Measurements from ENCODE around the gene NEGR1.

The NEGR1 gene

DNA sequence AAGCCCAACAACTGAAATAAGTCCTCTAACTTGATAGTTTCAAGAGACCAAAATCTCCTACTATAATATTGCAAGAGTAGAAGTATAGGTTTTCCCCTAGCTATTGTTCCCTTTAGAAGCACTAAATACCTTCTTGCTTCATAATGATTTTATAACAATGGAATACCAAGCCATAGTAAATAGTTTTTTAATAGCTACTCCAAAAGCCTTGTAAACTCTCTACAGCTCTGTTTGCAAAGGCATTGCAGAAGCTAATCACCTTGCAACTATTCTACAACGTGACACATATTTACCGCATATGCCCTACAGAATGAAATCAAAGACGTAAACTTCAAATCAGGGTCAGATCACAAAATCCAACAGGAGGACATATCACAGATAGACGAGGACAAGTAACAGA, 750.0 kb downstream of the NEGR1 start:
- DNase-seq = no peak

GRCh38 chr1:71526824-71527223, 755.5 kb downstream of the NEGR1 start:
- no peak for DNase-seq

DNA sequence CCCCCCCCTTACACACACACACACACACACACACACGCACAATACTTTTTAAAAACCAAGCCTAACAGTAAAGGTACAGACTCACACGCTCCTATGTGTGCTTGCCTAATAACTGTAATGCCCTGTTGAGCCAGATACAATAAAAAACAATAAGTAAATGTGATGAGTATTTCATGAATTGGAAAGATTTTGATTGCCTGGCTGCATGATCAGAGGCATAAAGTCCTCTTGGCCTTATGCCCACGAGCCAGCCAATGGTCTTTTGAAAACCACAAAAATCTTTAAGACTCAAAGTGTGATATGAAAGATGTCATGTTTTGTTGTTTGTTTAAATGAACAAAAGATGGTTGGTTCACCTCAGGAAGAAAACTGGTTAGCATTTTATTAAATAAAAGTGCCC, 759.6 kb downstream of the NEGR1 start:
- DNase-seq = no peak

DNA sequence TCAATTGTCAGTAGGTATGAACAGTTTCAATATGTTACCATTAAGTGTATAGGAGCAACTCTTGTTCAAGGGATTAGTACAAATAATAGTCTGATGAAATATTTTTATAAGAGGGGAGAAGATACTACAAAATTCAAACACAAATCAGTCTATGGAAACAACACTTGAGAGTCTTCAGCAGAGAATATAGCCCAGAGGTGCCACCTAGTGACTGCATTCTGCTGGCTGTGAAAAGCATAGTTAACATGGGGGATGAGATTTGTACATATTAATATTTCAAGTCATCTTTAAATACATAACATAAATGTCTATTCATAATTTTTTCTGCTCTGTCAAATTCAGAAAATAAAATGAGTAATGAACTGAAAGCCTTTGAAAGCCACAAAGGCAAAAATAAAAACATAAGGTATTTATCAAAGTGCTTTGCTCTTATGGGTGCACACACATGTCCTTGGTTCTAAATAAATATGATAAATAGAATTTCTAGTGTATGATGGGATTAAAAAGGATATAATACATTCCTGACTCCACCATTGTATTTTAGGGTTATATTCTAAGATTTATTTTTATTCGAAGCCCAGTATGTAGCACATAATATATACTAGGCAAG, 760.6 kb downstream of the NEGR1 start:
- DNase-seq = no peak

DNA sequence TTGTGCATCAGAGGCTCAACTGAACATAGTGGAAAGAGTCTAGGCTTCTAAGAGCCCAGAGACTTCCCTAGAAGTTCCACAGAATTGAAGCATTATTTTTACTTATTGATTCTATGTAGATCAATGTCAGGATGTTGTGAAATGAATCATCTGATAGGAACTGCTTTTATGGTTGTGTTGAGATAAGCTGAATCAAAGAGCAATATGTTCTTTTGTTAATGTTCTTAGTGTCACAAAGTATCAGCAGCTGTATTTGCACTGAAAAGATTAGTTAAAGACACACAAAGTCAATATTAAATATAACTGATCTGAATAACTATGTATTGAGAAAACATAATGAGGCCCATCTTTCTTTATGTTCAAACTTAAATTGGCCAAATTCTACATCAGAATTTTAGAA, 770.8 kb downstream of the NEGR1 start:
- no peak for DNase-seq

DNA sequence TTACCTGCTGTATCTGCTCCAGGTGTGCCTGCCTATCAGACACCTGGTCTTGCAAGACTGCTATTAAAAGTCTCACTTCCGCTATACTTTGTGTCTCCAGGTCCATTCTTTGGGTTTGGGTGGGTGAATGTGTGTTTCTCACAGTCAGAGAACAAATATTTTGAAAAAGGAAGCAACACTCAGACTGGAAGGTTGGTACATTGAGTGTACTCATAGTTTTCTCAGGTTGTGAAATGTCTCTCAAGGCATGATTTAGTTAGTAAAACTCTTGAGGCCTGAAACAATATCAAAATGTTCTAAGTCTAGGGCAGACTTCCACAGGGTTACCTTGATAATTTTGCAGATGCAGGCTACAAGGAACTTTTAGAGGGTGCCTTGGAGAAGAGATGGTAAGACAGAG, 771.6 kb downstream of the NEGR1 start:
- no peak for DNase-seq

DNA sequence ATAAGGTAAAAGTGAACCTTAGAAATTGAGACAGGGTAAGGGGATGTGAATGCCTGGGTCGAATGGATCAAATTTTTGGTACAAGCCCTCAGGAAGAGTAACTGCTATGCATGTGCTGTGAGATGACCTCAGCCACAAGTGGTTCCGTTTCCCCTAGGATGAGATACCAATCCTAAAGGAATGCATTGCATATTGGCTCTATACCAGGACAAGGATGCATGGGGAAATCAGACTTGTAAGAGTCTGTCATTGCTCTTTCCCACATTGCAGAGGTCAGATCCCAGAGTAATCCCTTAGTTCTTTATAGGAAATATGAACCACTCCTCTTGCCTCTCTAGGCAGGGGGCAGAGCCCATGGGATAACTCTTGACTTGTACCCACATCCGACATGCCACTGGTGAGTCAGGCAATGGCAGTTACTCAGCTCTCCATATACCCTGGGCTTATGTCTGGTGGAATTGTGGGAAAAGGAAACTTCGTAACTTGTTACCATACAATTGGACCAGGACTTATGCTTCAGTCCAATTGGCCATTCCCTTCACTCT, 773.2 kb downstream of the NEGR1 start:
- DNase-seq = no peak

GRCh38 chr1:71502006-71502405, 780.3 kb downstream of the NEGR1 start:
- DNase-seq = no peak

GRCh38 chr1:71498542-71498941, 783.8 kb downstream of the NEGR1 start:
- no peak for DNase-seq

DNA sequence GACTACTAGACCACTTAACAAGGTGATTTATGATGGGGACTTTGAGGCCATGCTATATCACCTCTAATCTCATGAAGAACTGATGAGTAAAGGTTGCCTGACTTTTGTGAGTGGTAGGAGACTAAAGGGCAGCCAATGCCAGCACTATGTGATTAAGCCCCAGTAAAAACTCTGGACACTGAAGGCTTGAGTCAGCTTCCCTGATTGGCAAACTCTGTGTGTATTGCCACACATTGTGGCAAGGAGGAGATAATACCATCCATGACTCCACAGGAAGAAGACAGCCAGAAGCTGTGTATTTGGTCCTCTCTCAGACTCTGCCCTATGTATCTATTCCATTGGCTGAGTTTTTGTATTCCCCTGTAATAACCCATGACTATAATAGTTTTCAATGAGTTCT, 788.2 kb downstream of the NEGR1 start:
- no peak for DNase-seq

DNA sequence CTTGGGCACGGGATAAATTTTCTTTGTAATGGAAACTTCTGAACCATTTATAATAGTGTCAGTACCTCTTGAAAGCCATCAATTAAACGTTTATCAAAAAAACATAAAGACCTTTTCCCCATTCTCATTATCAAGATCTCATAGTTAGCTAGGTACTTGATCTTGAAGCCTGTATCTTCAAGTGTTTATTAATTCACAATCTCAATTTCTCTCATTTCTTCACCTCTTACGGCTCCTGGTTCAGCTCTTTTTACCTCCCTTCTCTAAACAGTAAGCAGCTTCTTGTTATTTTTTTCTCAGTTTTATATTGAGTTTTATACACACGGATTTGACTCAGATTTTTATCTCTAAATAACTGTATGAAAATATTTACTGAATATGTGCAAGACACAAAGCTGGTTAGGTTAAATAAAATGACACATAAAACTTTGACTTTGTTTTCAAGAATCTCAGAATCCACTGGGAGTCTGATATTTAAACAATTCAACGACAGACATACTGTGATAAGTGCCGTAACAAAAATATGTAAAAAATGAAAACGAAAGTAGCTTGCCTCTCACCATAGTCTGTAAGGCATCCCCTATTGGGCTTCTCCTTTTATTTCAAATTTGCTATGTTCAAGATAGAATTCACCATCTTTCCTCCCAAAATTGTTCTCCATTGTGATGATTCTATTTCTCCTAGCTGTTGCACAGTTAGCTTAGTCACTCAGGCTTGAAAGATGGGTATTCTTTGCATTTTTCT, 789.9 kb downstream of the NEGR1 start:
- DNase-seq = no peak

GRCh38 chr1:71490432-71490831, 791.9 kb downstream of the NEGR1 start:
- no peak for DNase-seq

DNA sequence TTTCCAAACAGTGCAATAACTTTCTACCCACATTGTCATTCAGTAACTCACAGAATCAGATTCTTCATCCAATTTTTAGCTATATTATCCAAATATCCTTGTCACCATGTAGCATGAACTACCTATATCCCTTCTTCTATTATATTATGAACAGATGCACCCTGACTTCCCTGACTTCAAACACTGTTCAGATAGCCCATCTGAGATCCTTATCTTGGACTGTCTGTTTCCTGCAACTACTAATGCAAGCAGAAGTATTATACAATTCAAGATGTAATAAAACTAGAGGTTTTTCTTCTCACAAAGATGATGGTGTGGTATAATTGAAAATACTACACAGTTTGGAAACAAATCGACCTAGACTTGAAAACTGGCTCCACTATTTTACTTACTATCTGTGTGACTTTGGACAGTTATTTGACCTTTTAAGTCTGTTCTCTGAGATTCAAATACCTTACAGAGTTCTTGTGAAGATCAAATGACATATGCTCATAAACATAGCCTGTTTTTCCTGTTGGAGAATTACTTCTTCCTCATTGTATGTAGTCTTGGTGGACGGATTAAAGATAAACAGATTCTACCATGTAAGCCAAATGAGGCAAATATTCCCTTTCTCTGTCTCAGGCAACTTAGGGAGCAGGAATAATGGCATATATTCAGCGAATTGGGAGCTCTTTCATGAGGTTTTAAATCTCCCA, 793.6 kb downstream of the NEGR1 start:
- DNase-seq = no peak

DNA sequence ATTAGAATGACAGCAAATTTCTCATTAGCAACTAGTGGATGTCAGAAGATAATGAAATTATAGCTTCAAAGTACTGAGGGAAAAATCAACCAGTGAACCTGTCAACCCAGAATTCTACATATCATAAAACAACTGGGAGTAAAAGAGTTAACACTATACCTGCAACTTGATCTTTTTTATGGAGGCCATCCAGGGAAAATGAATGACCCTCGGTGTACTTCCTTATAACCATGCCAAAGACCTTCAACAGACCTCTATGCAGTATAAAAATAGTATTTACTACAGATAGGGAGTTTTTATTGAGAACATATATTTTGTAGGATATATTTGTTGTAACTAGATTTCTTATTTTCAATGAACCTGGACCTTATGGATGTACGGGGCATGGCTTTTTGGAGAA, 809.0 kb downstream of the NEGR1 start:
- no peak for DNase-seq

GRCh38 chr1:71465093-71465492, 817.2 kb downstream of the NEGR1 start:
- DNase-seq = no peak

- DNase-seq = no peak
Observed at GRCh38 chr1:71464016-71464415, 818.3 kb downstream of the NEGR1 start.

- no peak for DNase-seq
Observed at GRCh38 chr1:71463144-71463543, 819.2 kb downstream of the NEGR1 start.

GRCh38 chr1:71462247-71462646, 820.1 kb downstream of the NEGR1 start:
- no peak for DNase-seq

- DNase-seq = no peak
Observed at GRCh38 chr1:71461416-71461815, 820.9 kb downstream of the NEGR1 start.

DNA sequence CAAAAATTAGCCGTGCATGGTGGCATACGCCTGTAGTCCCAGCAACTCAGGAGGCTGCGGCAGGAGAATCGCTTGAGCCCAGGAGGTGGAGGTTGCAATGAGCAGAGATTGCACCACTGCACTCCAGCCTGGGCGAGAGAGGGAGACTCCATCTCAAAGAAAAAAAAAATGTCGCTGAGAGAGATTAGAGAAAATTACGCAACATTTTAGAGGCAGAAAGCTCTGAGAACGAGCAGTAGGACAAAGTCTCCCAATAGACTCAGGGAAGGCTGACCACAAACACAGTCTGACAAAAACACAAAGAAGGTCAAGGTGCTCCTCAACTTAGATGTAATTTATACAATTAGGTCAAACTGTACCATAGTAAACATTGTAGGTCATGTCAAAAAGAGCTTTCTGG, 833.9 kb downstream of the NEGR1 start:
- no peak for DNase-seq

DNA sequence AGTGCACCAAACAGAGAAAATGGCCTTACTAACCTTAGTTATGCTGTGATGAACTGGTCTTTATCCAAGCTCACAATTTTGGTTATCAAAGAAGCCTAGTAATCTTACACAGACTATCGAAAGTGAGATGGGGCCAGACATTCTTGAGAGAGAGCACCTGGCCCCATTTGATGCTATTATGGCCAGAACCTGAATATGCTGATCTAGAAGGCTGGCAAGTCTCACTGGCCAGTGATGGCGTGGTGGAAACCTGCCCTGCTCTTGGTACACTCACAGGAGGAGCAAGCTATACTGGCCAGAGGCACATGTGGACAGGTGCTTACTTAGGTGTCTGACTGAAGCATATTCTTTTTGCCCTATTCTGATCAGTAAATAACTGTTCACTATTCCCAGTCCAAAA, 843.7 kb downstream of the NEGR1 start:
- no peak for DNase-seq

DNA sequence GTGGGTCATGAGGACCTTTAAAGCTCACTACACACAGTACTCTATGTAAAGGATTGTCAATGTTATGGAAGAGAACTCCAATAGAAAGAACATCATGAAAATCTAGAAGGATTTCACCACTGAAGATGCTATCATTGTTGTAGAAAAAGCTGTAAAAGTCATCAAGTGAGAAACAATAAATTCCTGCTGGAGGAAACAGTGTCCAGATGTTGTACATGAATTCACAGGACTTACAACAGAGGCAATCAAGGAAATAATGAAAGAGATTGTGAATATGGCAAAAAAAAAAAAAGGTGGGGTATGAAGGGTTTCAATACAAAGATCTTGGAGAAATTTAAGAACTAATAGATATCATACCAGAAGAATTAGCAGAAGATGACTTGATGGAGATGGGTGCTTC, 846.4 kb downstream of the NEGR1 start:
- no peak for DNase-seq

DNA sequence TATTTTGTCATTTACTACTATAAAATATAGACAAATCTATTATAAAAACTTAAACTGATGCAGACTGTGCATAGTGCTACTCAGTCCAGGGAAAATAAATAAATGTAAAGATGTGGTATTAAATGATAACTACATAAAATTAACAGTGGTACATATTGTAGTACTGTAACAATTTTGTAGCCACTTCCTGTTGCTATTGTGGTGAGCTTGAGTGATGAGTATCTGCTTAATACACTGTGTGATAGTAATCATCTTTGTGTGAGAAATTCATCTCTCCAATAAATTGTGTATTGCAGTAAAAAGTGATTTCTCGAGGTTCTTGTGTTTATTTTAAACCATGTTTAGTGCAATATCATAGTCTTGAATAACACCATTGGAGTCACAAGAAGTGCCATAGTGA, 848.1 kb downstream of the NEGR1 start:
- DNase-seq = no peak

- no peak for DNase-seq
Observed at GRCh38 chr1:71428029-71428428, 854.3 kb downstream of the NEGR1 start.
